ENCODE data around the gene CXCL1.

- TF ChIP-seq CTCF (IDR thresholded peaks at IDR 0.05; ENCODE audit: insufficient read depth, low read length, poor library complexity, severe bottlenecking) (no peak), EZH2phosphoT487 (conservative IDR thresholded peaks at IDR 0.05; ENCODE audit: low read length) (no peak)
Measured at GRCh38 chr4:73822389-73822788, 46.8 kb upstream of the CXCL1 start.
